ENCODE data around the gene SCFD2.
"Not testable (repeated sequence)": the region's sequence is repeated elsewhere in the genome, so short reads cannot be mapped to it uniquely, and the experiment has no call there.

SCFD2 gene

DNA sequence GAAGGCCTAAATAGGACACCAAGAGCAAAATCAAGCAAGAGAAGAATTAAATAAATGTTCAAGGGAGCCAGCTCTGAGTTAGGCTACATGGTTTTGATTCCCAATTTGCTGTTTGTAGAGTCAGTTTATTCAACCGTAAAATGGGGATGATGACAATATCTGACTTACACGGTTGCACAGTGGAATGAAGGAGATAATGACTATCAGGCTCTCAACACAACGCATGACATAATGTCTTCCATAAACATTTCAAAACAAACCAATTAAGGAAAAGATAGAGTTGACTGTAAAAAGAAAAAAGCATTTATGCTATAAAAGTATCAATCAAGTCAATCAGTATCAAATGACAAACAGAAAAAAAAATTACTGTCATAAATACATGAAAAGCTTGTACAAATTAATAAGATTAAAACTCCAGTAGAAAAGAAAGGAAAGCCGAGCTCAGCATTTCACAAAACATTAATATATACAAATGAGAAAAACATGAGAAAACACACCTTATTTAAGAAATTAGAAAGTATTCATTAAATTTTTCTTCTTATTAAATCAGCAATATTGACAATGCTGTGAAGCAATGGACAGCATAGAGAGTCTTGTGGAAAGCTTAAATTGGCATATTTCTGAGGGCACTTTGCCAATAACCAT is 179.0 kb downstream of the SCFD2 start:
- DNase-seq (ENCODE audit: low spot score): no peak

GRCh38 chr4:53185869-53186585 is 179.8 kb downstream of the SCFD2 start:
- no peak for DNase-seq (ENCODE audit: low spot score)

GRCh38 chr4:53183754-53184153 is 182.1 kb downstream of the SCFD2 start:
- DNase-seq (ENCODE audit: low spot score): no peak

DNA sequence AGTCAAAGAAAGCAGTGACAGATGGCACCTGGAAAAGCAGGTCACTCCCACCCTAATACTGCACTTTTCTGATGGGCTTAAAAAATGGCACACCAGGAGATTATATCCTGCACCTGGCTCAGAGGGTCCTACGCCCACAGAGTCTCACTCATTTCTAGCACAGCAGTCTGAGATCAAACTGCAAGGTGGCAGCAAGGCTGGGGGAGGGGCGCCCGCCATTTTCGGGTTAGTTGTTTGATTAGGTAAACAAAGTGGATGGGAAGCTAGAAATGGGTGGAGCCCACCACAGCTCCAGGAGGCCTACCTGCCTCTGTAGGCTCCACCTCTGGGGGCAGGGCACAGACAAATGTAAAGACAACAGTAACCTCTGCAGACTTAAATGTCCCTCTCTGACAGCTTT is 188.1 kb downstream of the SCFD2 start:
- not testable (repeated sequence) for DNase-seq (ENCODE audit: low spot score)

- no peak for DNase-seq (ENCODE audit: low spot score)
Observed at GRCh38 chr4:53175640-53176039, 190.2 kb downstream of the SCFD2 start.

GRCh38 chr4:53174823-53175222 is 191.0 kb downstream of the SCFD2 start:
- DNase-seq (ENCODE audit: low spot score): no peak

GRCh38 chr4:53173576-53173975 is 192.3 kb downstream of the SCFD2 start:
- no peak for DNase-seq (ENCODE audit: low spot score)

- no peak for DNase-seq (ENCODE audit: low spot score)
Observed at GRCh38 chr4:53171797-53172196, 194.1 kb downstream of the SCFD2 start.

DNA sequence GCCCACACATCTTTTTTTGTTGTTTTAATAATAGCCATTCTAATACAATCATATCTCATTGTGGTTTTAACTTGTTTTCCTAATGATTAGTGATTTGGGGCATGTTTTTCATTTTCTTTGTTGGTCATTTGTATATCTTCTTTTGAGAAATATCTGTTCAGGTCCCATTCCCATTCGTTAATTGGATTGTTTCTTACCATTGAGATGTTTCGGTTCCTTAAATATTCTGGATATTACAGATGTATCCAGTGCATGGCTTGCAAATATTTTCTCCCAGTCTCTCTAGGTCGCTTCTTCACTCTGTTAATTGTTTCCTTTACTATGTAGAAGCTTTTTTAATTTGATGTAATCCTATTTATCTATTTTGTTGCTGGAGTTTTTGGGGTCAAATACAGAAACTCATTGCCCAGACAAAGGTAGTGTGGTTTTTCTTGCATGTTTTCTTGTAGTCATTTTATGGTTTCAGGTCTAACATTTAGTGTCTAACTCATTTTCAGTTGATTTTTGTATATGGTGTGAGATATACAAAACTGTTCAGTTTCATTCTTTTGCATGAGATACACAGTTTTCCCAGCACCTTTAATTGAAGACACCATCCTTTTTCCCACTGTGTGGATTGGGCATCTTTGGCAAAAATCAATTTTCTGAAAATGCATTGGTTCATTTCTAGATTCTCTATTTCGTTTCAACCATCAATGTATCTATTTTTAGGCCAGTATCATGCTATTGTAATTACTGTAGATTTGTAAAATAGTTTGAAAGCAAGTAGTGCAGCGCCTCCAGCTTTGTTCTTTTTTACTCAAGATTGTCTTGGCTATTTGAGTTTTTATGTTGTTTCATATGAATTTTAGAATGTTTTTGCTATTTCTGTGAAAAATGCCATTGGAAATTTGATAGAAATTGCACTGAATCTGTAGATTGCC is 195.9 kb downstream of the SCFD2 start:
- DNase-seq (ENCODE audit: low spot score): no peak

GRCh38 chr4:53168228-53168627 is 197.6 kb downstream of the SCFD2 start:
- no peak for DNase-seq (ENCODE audit: low spot score)

- no peak for DNase-seq (ENCODE audit: low spot score)
Observed at GRCh38 chr4:53162969-53163368, 202.9 kb downstream of the SCFD2 start.

DNA sequence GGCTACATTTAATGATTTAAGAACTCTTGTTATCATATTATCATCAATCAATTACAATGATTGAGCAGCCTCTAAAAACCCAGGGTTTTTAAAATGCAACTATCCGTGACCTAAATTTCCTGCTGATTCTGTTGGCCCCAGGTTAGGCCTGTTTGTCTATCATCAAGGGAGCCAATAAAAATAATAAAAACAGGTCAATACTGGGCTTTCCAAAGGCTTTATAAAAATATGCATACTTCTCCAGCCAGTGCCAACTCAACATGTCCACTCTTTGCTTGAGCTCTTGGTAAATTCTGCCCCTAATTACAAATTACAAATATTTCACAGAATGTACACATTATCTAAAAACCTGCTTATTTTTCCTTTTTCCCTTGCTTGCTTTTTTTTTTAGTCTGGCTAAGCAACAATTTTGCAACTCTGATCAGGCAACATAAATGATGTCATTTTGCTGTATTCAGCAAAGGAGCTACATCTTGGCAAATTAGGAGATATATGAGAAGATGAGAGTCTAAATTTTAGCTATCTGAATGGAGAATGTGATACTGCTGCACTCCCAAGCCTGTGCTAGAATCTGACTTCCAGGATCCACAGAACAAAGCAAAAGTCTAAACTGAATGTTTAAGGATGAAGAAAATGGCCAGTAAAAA is 204.0 kb downstream of the SCFD2 start:
- DNase-seq (ENCODE audit: low spot score): no peak

DNA sequence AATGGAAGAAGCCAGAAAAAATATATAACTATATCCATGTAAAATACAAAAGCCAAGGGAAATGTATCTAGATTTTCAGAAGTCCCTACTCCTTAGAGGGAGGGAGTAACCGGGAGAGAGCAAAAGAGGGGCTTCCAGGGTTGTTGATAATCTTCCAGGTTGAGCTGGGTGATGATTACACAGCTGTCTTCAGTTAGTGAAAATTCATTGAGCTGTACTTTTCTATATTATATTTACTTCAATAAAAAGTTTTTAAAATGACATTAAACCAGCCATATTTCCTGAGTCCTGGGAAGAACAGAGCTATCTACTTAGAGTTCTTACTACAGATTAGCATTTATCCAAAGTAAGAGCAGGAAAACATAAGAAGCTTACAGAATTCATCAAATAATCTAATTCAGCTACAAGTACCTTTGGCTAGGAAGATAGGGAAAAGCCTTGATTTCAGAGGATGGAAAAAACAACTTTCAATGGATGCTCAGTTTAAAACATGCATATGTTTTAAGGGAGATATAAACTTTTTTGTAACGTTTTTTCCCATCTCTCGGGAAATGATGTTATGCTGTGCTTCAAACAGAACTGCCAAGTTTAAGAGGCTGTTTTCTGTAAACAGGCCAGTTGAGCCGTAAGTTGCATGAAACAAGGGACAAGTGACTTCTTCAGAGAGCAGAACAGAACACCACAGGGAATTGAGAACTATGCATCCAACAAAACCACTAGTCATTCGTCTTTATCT is 204.6 kb downstream of the SCFD2 start:
- no peak for DNase-seq (ENCODE audit: low spot score)

- DNase-seq (ENCODE audit: low spot score): no peak
Observed at GRCh38 chr4:53156896-53157295, 209.0 kb downstream of the SCFD2 start.

DNA sequence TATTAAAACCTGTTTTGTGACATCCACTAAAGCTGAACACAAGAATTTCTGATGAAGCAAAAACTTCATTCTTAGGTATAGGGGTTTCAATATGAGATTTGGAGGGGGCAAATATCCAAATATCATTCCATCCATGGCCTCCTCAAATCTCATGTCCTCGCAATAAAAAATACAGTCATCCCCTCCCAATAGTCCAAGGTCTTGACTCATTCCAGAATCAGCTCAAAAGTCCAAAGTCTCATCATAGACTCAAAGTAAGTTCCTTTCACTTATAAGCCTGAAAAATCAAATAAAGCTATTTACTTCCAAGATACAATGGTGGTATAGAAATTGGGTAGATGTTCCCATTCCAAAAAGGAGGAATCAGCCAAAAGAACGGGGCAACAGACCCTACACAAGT is 213.4 kb downstream of the SCFD2 start:
- DNase-seq (ENCODE audit: low spot score): no peak

- DNase-seq (ENCODE audit: low spot score): no peak
Observed at GRCh38 chr4:53151489-53151788, 214.4 kb downstream of the SCFD2 start.

- DNase-seq (ENCODE audit: low spot score): no peak
Observed at GRCh38 chr4:53150631-53151488, 215.0 kb downstream of the SCFD2 start.

DNA sequence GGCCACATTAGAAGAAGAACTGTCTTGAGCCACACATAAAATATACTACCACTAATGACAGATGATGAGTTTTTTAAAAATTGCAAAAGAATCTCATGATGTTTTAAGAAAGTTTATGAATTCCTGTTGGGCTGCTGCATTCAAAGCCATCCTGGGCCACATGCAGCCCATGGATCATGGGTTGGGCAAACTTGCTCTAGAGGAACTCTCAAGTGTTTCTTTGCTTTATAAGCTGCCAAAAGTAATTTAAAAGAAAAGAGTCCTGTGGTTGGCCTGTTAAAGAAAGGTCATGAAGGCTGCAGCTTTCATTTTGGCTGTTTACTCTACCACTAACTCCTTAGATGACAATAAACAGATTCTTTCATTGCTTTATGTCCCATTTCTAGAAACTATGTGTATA is 218.2 kb downstream of the SCFD2 start:
- no peak for DNase-seq (ENCODE audit: low spot score)

GRCh38 chr4:53147197-53147596 is 218.7 kb downstream of the SCFD2 start:
- DNase-seq (ENCODE audit: low spot score): no peak

DNA sequence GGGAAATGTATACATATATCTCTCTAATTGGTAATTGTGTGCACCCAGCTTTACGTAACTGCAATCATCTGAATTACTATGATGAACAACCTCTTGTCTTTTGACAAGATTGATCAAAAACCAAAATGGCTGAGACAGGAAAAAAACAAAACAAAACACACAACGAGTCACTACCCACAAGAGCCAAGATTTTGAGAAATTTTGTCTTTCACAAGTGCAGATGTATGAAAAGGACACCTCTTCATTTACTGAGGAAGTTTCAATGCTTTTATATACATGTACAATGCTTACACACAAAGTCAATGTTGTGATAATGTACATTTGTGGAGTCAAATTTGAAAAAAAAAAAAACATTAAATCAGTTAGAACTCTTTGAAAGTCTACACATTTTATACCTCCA is 224.6 kb downstream of the SCFD2 start:
- DNase-seq (ENCODE audit: low spot score): no peak

DNA sequence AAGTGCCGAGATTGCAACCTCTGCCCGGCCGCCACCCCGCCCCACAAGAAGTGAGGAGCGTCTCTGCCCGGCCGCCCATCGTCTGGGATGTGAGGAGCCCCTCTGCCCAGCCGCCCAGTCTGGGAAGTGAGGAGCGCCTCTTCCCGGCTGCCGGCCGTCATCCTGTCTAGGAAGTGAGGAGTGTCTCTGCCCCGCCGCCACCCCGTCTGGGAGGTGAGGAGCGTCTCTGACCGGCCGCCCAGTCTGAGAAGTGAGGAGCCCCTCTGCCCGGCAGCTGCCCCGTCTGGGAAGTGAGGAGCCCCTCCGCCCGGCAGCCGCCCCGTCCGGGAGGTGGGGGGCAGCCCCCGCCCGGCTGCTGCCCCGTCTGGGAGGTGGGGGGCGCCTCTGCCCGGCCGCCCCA is 226.6 kb downstream of the SCFD2 start:
- DNase-seq (ENCODE audit: low spot score): not testable (repeated sequence)

Data from AG08395 (cell line).